ENCODE measurements around the gene GSDME.
"Not testable (repeated sequence)": the region's sequence is repeated elsewhere in the genome, so short reads cannot be mapped to it uniquely, and the experiment has no call there.

The GSDME gene

DNA sequence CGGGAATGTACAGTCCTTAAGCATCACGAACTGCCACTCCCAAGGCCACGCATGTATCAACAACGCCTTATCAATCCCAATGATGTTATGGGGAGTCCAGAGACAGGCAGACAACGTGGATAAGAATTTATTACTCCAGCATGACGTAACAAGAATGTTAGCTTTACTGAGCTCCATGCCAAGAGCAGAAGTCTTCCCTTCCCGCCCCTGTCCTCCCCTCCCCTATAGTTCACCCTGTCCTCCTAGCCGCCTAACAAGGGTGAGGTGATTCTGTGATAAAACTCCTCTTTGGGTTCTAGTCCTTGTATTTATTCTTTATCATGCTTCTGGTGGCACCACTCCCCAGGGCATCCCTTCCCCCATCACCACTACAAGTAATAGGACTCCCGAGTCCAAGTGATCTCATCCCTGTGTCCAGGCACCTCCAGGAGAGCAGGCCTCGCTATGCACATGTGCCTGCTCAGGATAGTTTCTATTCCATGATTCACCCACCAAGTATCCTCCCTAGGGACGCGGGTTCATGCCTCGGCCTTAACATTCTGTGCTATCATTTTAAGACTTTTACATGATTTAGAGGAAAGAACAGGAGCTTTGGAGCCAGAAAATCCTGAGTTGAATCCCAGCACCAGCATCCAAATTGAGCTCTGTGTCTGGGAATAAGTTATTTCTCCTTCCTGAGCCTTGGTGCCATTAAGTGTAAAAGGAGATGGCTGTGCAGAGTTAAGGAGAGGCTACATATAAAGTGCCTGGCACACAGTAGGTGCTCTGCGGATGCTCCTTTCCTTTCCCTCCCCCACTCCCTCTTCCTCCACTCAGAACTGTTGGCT lies 15.4 kb downstream of the GSDME start:
- no peak for DNase-seq (ENCODE audit: low read depth in 2 of 2)

- DNase-seq (ENCODE audit: low read depth in 2 of 2): no peak
Observed at GRCh38 chr7:24740871-24741270, 16.4 kb downstream of the GSDME start.

GRCh38 chr7:24739306-24739705 lies 18.0 kb downstream of the GSDME start:
- no peak for DNase-seq (ENCODE audit: low read depth in 2 of 2)

- no peak for DNase-seq (ENCODE audit: low read depth in 2 of 2)
Observed at GRCh38 chr7:24738577-24738976, 18.7 kb downstream of the GSDME start.

DNA sequence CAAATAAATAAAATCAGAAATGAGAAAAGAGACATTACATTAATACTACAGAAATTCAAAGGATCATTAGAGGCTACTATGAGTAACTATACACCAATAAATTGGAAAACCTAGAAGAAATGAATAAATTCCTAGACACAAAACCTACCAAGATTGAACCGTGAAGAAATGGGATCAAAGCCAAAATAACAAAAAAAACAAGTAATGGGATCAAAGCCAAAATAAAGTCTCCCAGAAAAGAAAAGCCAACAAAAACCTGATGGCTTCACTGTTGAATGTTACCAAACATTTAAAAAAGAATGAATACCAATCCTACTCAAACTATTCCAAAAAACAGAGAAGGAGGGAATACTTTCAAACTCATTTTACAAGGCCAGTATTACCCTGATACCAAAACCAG lies 20.0 kb downstream of the GSDME start:
- DNase-seq (ENCODE audit: low read depth in 2 of 2): no peak

DNA sequence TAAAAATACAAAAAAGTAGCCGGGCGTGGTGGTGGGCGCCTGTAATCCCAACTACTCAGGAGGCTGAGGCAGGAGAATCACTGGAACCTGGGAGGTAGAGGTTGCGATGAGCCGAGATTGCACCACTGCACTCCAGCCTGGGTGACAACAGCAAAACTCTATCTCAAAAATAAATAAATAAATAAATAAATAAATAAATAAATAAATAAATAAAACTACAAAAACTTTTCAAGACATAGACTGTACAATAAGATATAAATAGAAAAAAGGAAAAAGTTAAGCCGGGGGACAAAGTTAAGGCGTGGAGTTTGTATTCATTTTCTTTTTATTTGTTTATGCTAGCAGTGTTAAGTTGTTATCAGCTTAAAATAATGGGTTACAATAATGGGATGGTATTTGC lies 21.7 kb downstream of the GSDME start:
- not testable (repeated sequence) for DNase-seq (ENCODE audit: low read depth in 2 of 2)

GRCh38 chr7:24734306-24734705 lies 23.0 kb downstream of the GSDME start:
- no peak for DNase-seq (ENCODE audit: low read depth in 2 of 2)

DNA sequence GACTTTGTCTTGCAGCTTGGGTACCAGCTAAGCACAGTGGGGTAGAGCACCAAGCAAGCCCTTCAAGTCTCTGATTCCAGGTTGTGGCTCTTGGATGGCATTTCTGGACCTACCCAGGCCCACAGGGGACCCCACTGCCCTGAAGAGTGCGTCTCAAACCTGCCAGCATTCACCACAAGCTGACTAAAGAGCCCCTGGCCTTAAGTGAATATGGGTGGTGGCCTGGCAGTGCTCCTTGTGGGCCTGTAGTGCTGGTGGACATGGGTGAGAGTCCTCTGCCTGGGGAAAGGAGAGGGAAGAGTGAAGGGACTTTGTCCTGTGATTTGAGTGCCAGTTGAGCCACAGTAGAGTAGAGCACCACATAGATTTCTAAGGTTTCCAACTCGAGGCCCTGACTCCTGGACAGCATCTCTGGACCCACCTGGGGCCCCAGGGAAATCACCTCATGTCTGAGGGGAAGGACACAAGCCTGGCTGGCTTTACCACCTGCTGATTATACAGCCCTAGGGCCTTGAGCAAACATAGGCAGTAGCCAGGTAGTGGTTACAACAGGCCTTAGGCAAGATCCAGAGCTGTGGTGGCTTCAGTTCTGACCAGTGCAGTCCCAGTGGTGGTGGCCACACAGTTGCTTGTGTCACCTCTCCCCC lies 23.7 kb downstream of the GSDME start:
- DNase-seq (ENCODE audit: low read depth in 2 of 2): no peak

DNA sequence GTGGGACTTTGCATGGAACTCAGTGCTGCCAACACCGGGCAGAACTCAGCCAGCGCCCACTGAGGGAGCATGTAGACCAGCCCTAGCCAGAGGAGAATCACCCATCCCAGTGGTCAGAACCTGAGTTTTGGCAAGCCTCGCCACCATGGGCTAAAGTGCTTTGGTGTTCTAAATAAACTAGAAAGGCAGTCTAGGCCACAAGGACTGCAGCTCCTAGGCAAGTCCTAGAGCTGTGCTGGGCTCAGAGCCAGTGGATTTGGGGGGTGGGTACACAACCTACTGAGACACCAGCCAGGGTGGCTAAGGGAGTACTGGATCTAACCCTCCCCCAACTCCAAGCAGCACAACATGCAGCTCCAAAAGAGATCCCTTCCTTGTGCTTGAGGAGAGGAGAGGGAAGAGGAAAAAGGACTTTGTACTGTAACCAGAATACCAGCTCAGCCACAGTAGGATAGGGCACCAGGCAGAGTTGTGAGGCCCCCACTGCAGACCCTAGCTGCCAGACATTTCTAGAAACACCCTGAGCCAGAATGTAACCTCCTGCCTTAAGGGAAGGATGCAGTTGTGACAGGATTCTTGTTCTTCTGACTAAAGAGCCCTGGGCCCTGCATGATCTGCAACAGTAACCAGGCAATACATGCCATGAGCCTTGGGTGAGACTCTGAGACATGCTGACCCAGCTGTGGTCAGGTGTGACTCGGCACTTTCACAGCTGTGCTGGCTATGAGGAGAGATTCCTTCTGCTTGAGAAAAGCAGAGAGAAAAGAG lies 24.4 kb downstream of the GSDME start:
- no peak for DNase-seq (ENCODE audit: low read depth in 2 of 2)

DNA sequence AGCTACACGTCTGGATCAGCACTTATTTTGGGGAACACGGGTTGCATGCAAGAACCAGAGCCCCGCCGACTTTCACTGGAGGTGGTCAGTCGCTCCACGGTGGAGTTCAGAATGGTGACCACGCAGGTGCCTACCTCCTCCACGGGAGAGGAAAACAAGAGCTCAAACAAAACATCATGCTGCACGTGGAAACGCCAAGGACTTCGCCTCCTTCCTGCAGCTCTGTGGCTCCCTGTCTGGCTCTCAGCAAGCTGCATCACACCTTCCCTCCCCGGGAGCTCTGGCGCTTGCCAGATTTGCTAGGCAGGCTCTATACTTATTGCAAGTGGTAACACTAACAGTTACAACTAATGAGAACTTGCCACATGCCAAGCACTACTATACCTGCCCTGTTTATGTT lies 26.0 kb downstream of the GSDME start:
- DNase-seq (ENCODE audit: low read depth in 2 of 2): no peak

GRCh38 chr7:24730018-24730369 lies 27.3 kb downstream of the GSDME start:
- DNase-seq (ENCODE audit: low read depth in 2 of 2): no peak

DNA sequence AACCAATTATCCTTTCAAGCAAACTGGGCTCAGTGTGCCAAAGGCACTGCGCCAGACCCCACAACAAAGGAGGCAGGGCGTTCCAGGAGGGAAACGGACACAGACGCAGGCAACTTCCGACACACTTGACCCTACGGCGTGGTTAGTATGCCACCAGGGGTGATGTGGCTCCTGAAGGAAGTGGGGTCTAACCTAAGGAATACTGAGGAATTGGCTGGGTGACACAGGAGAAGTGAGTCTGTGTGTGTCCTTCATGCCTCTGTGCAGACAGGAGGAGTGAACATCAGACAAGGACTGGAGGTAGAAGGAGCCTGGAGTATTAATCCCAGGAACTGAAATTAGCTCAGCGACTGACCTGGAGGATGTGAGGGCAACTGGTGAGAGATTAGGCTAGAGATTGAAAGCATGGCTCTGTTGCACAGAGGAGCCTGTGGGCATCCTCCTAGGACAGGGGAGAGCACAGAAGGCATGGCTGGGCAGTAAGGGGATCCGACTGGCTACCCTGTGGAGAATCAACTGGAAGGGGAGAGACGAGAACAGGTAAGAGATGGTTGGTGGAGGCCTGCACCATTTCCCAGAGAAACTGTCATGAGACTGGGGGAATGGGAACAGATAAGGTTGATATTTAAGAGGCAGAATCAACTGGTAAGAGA lies 27.8 kb downstream of the GSDME start:
- DNase-seq (ENCODE audit: low read depth in 2 of 2): no peak

GRCh38 chr7:24728503-24729364 lies 28.5 kb downstream of the GSDME start:
- peak in 1 of 2 donors; percentile 12 for DNase-seq (ENCODE audit: low read depth in 2 of 2)

- DNase-seq (ENCODE audit: low read depth in 2 of 2): no peak
Observed at GRCh38 chr7:24728121-24728500, 29.2 kb downstream of the GSDME start.

GRCh38 chr7:24727154-24728120 lies 29.8 kb downstream of the GSDME start:
- DNase-seq (ENCODE audit: low read depth in 2 of 2): no peak

GRCh38 chr7:24725554-24726241 lies 31.6 kb downstream of the GSDME start:
- no peak for DNase-seq (ENCODE audit: low read depth in 2 of 2)

- no peak for DNase-seq (ENCODE audit: low read depth in 2 of 2)
Observed at GRCh38 chr7:24724451-24725190, 32.6 kb downstream of the GSDME start.

DNA sequence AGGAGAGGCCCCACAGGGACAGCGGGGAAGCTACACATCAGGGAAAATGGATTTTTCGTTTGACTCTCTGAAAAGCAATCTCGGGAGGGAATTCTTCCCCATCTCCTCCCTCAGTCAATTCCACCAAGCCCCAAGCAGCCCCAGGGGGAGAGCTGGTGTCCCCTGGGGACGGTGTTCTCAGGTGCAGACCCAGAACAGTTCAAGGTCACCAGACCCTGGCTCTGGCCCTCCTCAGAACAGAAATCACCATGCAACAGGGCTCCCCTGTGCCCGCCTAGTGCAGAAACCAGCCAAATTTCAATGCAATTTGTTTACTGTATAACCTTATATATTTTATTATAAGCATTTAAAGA lies 34.1 kb downstream of the GSDME start:
- no peak for DNase-seq (ENCODE audit: low read depth in 2 of 2)

Measured in activated CD4-positive, alpha-beta T cell treated with anti-CD3 and anti-CD28 coated beads for 24 hours (primary cell).